CD4-positive, alpha-beta memory T cell (primary cell): ENCODE data around the gene CORIN. TPM values are rescaled to one million over a fixed set of nuclear protein-coding genes. Genes with fewer than 3 reads are reported as not detected.

Experiments
- CTCF ChIA-PET: fragments of 350-600 bp; sonication (Branson Sonifier 250); formaldehyde crosslinking; loops from one replicate; lab custom pipeline; 2021; ENCODE audit warnings: inconsistent platforms; ENCODE audit not compliant: partially characterized antibody; lab: Charles Lee
- POLR2A ChIA-PET: fragments of 350-600 bp; sonication (Branson Sonifier 250); formaldehyde crosslinking; loops from one replicate; lab custom pipeline; 2021; ENCODE audit not compliant: partially characterized antibody; lab: Charles Lee
- DNase-seq, 5 donors: peaks; one replicate each; pipeline versions ENCODE4 v3.0.0 to v3.0.0-alpha.2; 2020 to 2022; ENCODE audit warnings: mixed read lengths in 1 of 5
- H3K27ac ChIP-seq: one replicate; pipeline ENCODE4 v1.7.0; 2013; ENCODE audit warnings: low read depth, low read length
- H3K27me3 ChIP-seq: 2 replicates; pipeline ENCODE4 v1.7.0; 2013; ENCODE audit warnings: mild to moderate bottlenecking, low read length, moderate library complexity; ENCODE audit not compliant: insufficient read depth
- H3K36me3 ChIP-seq: 2 replicates; pipeline ENCODE4 v1.7.0; 2013; ENCODE audit warnings: mild to moderate bottlenecking, low read length, moderate library complexity; ENCODE audit not compliant: insufficient read depth
- H3K4me1 ChIP-seq: 2 replicates; pipeline ENCODE4 v1.7.0; 2013; ENCODE audit warnings: mild to moderate bottlenecking, low read length, moderate library complexity; ENCODE audit not compliant: insufficient read depth
- H3K4me3 ChIP-seq, 2 donors: one replicate each; pipeline ENCODE4 v1.7.0; 2013; ENCODE audit warnings: low read length in 2 of 2, mild to moderate bottlenecking in 1 of 2
- H3K9me3 ChIP-seq, 2 donors: one replicate each; pipeline ENCODE4 v1.7.0; 2013; ENCODE audit warnings: low read length in 2 of 2, control low read depth in 1 of 2; ENCODE audit not compliant: control insufficient read depth in 1 of 2
- H3K27ac Mint-ChIP-seq, 7 donors: one replicate each; pipeline ENCODE4 v1.8.0; 2020 to 2021; ENCODE audit warnings: mixed read lengths in 7 of 7, mild to moderate bottlenecking in 6 of 7, inconsistent platforms in 3 of 7, moderate library complexity in 3 of 7
- H3K27me3 Mint-ChIP-seq, 2 donors: one replicate each; pipeline ENCODE4 v1.8.0; 2020 to 2021; ENCODE audit warnings: mixed read lengths in 2 of 2
- H3K36me3 Mint-ChIP-seq, 2 donors: one replicate each; pipeline ENCODE4 v1.8.0; 2020 to 2021; ENCODE audit warnings: mixed read lengths in 2 of 2, inconsistent platforms in 1 of 2, mild to moderate bottlenecking in 1 of 2
- H3K4me1 Mint-ChIP-seq, 4 donors: one replicate each; pipeline ENCODE4 v1.8.0; 2020 to 2021; ENCODE audit warnings: mixed read lengths in 4 of 4, mild to moderate bottlenecking in 1 of 4
- H3K4me3 Mint-ChIP-seq, 8 donors: one replicate each; pipeline ENCODE4 v1.8.0; 2020 to 2021; ENCODE audit warnings: mixed read lengths in 8 of 8, mild to moderate bottlenecking in 7 of 8, moderate library complexity in 6 of 8, inconsistent platforms in 3 of 8
- H3K9me3 Mint-ChIP-seq, 8 donors: one replicate each; pipeline ENCODE4 v1.8.0; 2020 to 2021; ENCODE audit warnings: mixed read lengths in 8 of 8, mild to moderate bottlenecking in 5 of 8, inconsistent platforms in 3 of 8, moderate library complexity in 1 of 8
- intact Hi-C: fragments of 100-400 bp; cut with micrococcal nuclease; formaldehyde crosslinking; loops from one replicate; pipeline ENCODE4 v1.15.1; 2023
- polyA plus RNA-seq, 2 donors: library from polyadenylated mRNA; unstranded; fragments of 300-500 nt; fragmentation: Illumina TruSeq; gene quantifications; one replicate each; pipeline ENCODE4 v1.2.3, GENCODE V29; 2021
- total RNA-seq, 2 experiments: library from RNA; stranded (reverse); gene quantifications; one replicate each; pipeline ENCODE4 v1.2.3, GENCODE V29; 2021

CORIN gene
- total and polyA plus RNA-seq, 4 experiments from 2014 or later: 0.30 to 1.1 (median 0.36) TPM; not detected in 1

- ChIA-PET CTCF (interaction anchor here (0.7 to 5.8 kb wide), 22 partner anchors 9 to 168 kb away, joined by 3 to 53 read pairs (median 4); no protein-coding TSS in a partner anchor), POLR2A (interaction anchor here (0.9 to 1.9 kb wide), 5 partner anchors 9 to 306 kb away, joined by 3 to 4 read pairs (median 3); partner anchors contain the start of gene NFXL1)
- Histone ChIP-seq H3K27ac (no peak overlapping the region), H3K9me3 (no peaks in the 10 kb centered on the region), H3K27me3 (no peaks in the 10 kb centered on the region), H3K4me3 (peak overlapping the region; percentile 54 to 81), H3K4me1 (peaks cover 25% of the 10 kb centered on the region), H3K36me3 (no peaks in the 10 kb centered on the region)
- H3K27ac Mint-ChIP-seq: peak overlapping the region in 6 of 7 donors; percentile 36 to 75 (median 62)
- intact Hi-C loops: loop anchor here (1.0 kb wide), 1 partner anchor 77 kb away; the partner anchor contains the start of gene NFXL1
- peak; percentile 37 to 60 (median 40) for DNase-seq
- H3K9me3 Mint-ChIP-seq: peaks cover 0 to 3% (median 0%) of the 10 kb centered on the region in 8 donors
- H3K36me3 Mint-ChIP-seq: no peaks in the 10 kb centered on the region
- peak overlapping the region; percentile 87 to 93 (median 89) for H3K4me3 Mint-ChIP-seq
- peaks cover 14 to 47% (median 20%) of the 10 kb centered on the region in 4 donors for H3K4me1 Mint-ChIP-seq
- H3K27me3 Mint-ChIP-seq: no peaks in the 10 kb centered on the region
Observed at GRCh38 chr4:47837094-47837907, 566 bp downstream of the CORIN start.

DNA sequence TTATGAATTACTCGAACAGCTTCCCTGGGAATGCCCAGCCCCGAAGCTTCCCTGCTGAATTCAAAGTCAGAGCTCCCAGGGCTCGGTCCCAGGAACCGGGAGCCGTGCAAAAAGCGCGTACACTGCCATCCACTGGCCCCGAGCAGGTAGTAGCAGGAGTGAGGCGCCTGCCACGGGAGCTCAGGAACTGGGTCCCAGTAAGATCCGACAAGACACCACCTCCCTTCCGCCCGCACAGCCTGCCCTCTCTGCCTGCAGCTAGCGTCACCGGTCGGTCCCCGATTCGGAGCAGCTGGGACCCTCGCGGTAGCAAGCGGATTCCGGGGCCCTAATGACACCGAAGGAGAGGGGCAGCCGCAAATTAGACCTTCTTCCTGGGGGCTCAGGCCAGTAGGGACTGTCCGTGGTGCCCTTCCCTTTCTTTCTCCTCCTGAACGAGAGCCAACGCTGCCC is 1.2 kb downstream of the CORIN start:
- H3K36me3 Mint-ChIP-seq: no peaks in the 10 kb centered on the region
- H3K27ac ChIP-seq: no peak overlapping the region
- ChIA-PET CTCF (interaction anchor here (0.7 to 5.8 kb wide), 25 partner anchors 8 to 167 kb away, joined by 3 to 53 read pairs (median 4); no protein-coding TSS in a partner anchor), POLR2A (interaction anchor here (1.0 to 1.9 kb wide), 5 partner anchors 9 to 150 kb away, joined by 3 to 4 read pairs (median 4); partner anchors contain the start of gene NFXL1)
- H3K9me3 Mint-ChIP-seq: peaks cover 0 to 3% (median 0%) of the 10 kb centered on the region in 8 donors
- H3K4me3 Mint-ChIP-seq: peak overlapping the region; percentile 87 to 93 (median 89)
- H3K4me1 Mint-ChIP-seq: peaks cover 14 to 47% (median 20%) of the 10 kb centered on the region in 4 donors
- H3K4me3 ChIP-seq: peak overlapping the region; percentile 54 to 81
- H3K27me3 Mint-ChIP-seq: no peaks in the 10 kb centered on the region
- no peaks in the 10 kb centered on the region for H3K36me3 ChIP-seq
- peak; percentile 30 to 66 (median 41) for DNase-seq
- intact Hi-C loops: loop anchor here (1.0 kb wide), 3 partner anchors 9 to 168 kb away; partner anchors contain the start of gene NFXL1
- peak overlapping the region; percentile 4 to 75 (median 48) for H3K27ac Mint-ChIP-seq
- H3K9me3 ChIP-seq: no peaks in the 10 kb centered on the region
- H3K27me3 ChIP-seq: no peaks in the 10 kb centered on the region
- peaks cover 25% of the 10 kb centered on the region for H3K4me1 ChIP-seq

DNA sequence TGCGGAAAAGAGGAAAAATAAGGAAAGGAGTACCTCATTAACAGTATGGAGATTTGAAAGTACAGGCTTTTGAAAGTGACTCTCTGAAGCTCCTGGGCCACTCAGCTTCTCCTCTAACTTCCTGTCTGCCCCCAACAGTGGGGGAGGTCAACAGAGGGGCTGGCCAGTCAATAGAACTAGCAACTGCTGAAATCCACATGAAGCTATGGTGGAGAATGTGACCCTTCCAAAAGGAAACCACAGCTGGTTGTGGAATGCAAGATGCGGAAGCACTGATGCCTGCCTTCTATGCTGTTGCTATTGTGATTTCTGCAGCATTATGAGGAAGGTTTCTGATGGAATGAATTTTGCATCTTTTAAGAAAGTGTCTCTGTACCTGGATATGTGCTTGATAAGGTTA is 2.4 kb downstream of the CORIN start:
- no peaks in the 10 kb centered on the region for H3K27me3 ChIP-seq
- H3K4me3 ChIP-seq: no peak overlapping the region
- POLR2A ChIA-PET: interaction anchor here (1.0 kb wide), 1 partner anchor 79 kb away, joined by 4 read pairs; the partner anchor contains the start of gene NFXL1
- intact Hi-C loops: no loop called here
- Mint-ChIP-seq H3K36me3 (no peaks in the 10 kb centered on the region), H3K4me3 (peak overlapping the region in 5 of 8 donors; percentile 88 to 93 (median 89)), H3K4me1 (peaks cover 14 to 47% (median 20%) of the 10 kb centered on the region in 4 donors), H3K27ac (peak overlapping the region in 1 of 7 donors; percentile 46), H3K9me3 (peaks cover 0 to 3% (median 0%) of the 10 kb centered on the region in 8 donors), H3K27me3 (peaks cover 0 to 1% of the 10 kb centered on the region in 2 donors)
- H3K27ac ChIP-seq: no peak overlapping the region
- CTCF ChIA-PET: interaction anchor here (1.5 to 3.5 kb wide), 3 partner anchors 12 to 166 kb away, joined by 3 to 19 read pairs (median 6); no protein-coding TSS in a partner anchor
- DNase-seq: no peak
- peaks cover 25% of the 10 kb centered on the region for H3K4me1 ChIP-seq
- no peaks in the 10 kb centered on the region for H3K9me3 ChIP-seq
- no peaks in the 10 kb centered on the region for H3K36me3 ChIP-seq

DNA sequence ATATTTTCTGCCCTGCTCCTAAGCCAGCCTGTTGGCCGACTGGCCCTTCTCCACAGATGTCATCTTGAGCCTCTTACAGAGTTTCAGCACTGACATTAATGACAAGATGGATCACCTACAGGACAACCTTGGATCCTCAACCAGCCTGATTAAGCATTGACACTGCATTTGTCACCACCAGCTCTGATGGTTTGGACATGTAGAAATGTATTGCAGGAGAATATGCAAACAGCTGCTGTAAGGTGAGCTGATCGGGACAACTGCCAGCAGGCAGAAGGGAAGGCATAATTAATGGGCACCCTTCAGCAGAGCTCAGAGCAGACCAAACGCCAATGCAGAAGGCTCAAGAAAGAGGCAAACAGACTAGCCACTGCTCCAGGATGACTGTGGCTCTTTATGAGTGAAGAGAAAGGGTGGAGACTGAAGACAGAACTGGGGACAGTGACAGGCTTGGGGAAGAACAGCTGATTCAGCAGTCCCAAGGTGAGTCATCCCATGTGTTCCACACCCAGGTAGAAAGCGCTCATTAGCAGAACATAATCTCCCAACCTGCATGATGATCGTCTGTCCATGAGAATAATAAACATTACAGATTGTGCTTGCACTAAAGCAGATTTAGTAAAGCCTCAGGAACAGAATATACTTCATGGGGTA is 6.7 kb downstream of the CORIN start:
- Mint-ChIP-seq H3K27me3 (peaks cover 0 to 3% of the 10 kb centered on the region in 2 donors), H3K36me3 (no peaks in the 10 kb centered on the region), H3K9me3 (peaks cover 0 to 3% (median 0%) of the 10 kb centered on the region in 8 donors), H3K4me3 (no peak overlapping the region), H3K4me1 (peaks cover 11 to 30% (median 21%) of the 10 kb centered on the region in 4 donors), H3K27ac (no peak overlapping the region)
- POLR2A ChIA-PET: no interaction called here
- no peak overlapping the region for H3K4me3 ChIP-seq
- H3K27ac ChIP-seq: no peak overlapping the region
- CTCF ChIA-PET: interaction anchor here (1.2 to 1.5 kb wide), 2 partner anchors 8 to 10 kb away, joined by 3 to 4 read pairs; no protein-coding TSS in a partner anchor
- DNase-seq: no peak
- peaks cover 21% of the 10 kb centered on the region for H3K4me1 ChIP-seq
- H3K27me3 ChIP-seq: no peaks in the 10 kb centered on the region
- H3K36me3 ChIP-seq: no peaks in the 10 kb centered on the region
- intact Hi-C loops: no loop called here
- no peaks in the 10 kb centered on the region for H3K9me3 ChIP-seq

GRCh38 chr4:47830265-47831025 is 7.4 kb downstream of the CORIN start:
- Histone ChIP-seq H3K4me1 (peaks cover 14% of the 10 kb centered on the region), H3K27ac (no peak overlapping the region), H3K9me3 (no peaks in the 10 kb centered on the region), H3K36me3 (no peaks in the 10 kb centered on the region), H3K4me3 (no peak overlapping the region), H3K27me3 (no peaks in the 10 kb centered on the region)
- intact Hi-C loops: no loop called here
- Mint-ChIP-seq H3K27ac (no peak overlapping the region), H3K4me1 (peaks cover 9 to 25% (median 15%) of the 10 kb centered on the region in 4 donors), H3K36me3 (no peaks in the 10 kb centered on the region), H3K4me3 (no peak overlapping the region), H3K9me3 (peaks cover 0 to 3% (median 0%) of the 10 kb centered on the region in 8 donors), H3K27me3 (peaks cover 0 to 3% of the 10 kb centered on the region in 2 donors)
- DNase-seq: no peak
- POLR2A ChIA-PET: no interaction called here
- CTCF ChIA-PET: interaction anchor here (1.2 to 1.5 kb wide), 2 partner anchors 9 to 11 kb away, joined by 3 to 4 read pairs; no protein-coding TSS in a partner anchor

DNA sequence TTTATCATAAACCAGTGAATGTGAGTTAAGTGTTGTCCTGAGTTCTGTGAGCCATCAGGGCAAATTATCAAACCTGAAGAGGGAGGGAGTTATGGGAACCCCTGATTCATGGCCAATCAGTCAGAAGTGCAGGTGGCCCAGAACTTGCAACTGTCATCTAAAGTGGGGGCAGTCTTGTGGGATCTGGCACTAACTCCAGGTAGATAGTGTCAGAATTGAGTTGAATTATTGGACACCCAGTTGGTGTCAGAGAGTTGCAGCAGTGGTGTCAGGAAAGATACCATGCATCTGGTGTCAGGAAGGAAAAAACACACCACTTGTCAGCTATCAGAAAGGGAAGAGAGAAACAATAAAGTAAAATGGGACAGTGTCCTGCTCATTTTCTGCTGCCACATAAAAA is 8.4 kb downstream of the CORIN start:
- POLR2A ChIA-PET: no interaction called here
- H3K9me3 Mint-ChIP-seq: no peaks in the 10 kb centered on the region
- H3K4me3 Mint-ChIP-seq: no peak overlapping the region
- intact Hi-C loops: no loop called here
- H3K36me3 ChIP-seq: no peaks in the 10 kb centered on the region
- H3K4me1 Mint-ChIP-seq: peaks cover 9 to 18% (median 11%) of the 10 kb centered on the region in 4 donors
- no peak for DNase-seq
- no peaks in the 10 kb centered on the region for H3K36me3 Mint-ChIP-seq
- no peaks in the 10 kb centered on the region for H3K9me3 ChIP-seq
- peaks cover 11% of the 10 kb centered on the region for H3K4me1 ChIP-seq
- no peak overlapping the region for H3K27ac ChIP-seq
- peaks cover 0 to 3% of the 10 kb centered on the region in 2 donors for H3K27me3 Mint-ChIP-seq
- H3K27me3 ChIP-seq: no peaks in the 10 kb centered on the region
- H3K27ac Mint-ChIP-seq: no peak overlapping the region
- CTCF ChIA-PET: interaction anchor here (3.2 kb wide), 1 partner anchor 10 kb away, joined by 12 read pairs; no protein-coding TSS in a partner anchor
- H3K4me3 ChIP-seq: no peak overlapping the region
